Measurements from ENCODE around the gene TSFM.

The TSFM gene

DNA sequence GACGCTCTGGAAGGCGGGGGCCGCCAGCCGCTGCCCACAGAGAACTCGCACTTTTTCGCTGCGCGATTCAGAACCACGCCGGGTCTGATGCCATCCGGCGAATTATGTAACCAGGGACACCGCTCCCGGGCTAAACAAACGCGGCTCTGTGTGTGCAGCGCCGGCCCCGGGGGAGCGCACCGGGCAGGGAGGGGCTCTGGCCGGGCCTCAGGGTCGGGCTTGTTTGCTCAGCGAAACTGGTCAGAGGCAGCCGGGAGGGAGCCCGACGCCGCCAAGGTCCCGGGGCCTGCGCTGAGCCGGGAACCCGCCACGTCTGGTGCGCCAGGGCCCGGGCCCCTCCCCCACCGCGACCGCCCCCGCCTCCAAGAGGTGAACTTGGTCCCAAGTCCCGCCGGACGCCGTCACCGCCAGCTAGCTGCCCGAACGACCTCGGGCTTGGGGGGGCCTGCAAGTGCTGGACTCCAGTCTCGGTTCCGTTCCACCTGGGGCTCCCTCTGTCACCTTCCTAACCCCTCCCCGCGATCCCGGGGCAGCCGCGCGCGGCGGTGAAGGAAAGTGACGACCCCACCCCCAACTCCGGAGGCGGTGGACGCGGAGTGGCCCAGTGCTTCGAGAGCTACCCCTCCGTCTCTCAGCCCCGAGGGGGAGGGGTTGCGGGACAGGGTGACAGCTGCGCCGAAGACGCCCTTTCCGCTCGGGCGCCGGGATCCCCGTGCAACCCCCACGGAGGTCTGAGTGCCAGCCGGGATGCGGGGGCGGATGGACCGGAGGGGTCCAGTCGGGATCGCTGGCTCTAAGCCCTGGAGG, 63.1 kb downstream of the TSFM start (continued):
- TF ChIP-seq, protein P1, sequence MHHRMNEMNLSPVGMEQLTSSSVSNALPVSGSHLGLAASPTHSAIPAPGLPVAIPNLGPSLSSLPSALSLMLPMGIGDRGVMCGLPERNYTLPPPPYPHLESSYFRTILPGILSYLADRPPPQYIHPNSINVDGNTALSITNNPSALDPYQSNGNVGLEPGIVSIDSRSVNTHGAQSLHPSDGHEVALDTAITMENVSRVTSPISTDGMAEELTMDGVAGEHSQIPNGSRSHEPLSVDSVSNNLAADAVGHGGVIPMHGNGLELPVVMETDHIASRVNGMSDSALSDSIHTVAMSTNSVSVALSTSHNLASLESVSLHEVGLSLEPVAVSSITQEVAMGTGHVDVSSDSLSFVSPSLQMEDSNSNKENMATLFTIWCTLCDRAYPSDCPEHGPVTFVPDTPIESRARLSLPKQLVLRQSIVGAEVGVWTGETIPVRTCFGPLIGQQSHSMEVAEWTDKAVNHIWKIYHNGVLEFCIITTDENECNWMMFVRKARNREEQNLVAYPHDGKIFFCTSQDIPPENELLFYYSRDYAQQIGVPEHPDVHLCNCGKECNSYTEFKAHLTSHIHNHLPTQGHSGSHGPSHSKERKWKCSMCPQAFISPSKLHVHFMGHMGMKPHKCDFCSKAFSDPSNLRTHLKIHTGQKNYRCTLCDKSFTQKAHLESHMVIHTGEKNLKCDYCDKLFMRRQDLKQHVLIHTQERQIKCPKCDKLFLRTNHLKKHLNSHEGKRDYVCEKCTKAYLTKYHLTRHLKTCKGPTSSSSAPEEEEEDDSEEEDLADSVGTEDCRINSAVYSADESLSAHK (tag by site-specific recombination; IDR thresholded peaks at IDR 0.05): peak; percentile 65
- TF ChIP-seq KLF7 (tag by site-specific recombination; IDR thresholded peaks at IDR 0.05; ENCODE audit: borderline replicate concordance) (peak; percentile 50; the same call in 1 of the 2 replicates), SP7 (tag by site-specific recombination; IDR thresholded peaks at IDR 0.05) (no peak; the same call in 1 of the 2 replicates), ZNF223 (tag by site-specific recombination; IDR thresholded peaks at IDR 0.05) (no peak), ZNF585B (tag by site-specific recombination; IDR thresholded peaks at IDR 0.05) (no peak), PRDM1 (tag by site-specific recombination; IDR thresholded peaks at IDR 0.05) (no peak), SCRT2 (tag by site-specific recombination; IDR thresholded peaks at IDR 0.05) (no peak), KLF16 (tag by site-specific recombination; IDR thresholded peaks at IDR 0.05) (peak; percentile 70), ZNF292 (tag by site-specific recombination; IDR thresholded peaks at IDR 0.05; ENCODE audit: borderline replicate concordance, low read depth) (no peak), ZFP37 (tag by site-specific recombination; IDR thresholded peaks at IDR 0.05) (peak; percentile 88), SP3 (tag by site-specific recombination; IDR thresholded peaks at IDR 0.05) (peak; percentile 79), FEZF1 (tag by site-specific recombination; IDR thresholded peaks at IDR 0.05) (no peak), ZNF596 (tag by site-specific recombination; IDR thresholded peaks at IDR 0.05) (no peak), ZNF426 (tag by site-specific recombination; IDR thresholded peaks at IDR 0.05) (no peak), ZNF138 (tag by site-specific recombination; IDR thresholded peaks at IDR 0.05; ENCODE audit: borderline replicate concordance) (no peak), ZBTB1 (tag by site-specific recombination; IDR thresholded peaks at IDR 0.05) (no peak), ZNF416 (tag by site-specific recombination; IDR thresholded peaks at IDR 0.05) (no peak), ZNF654 (tag by site-specific recombination; IDR thresholded peaks at IDR 0.05; ENCODE audit: low read depth) (no peak), TCF7L2 (IDR thresholded peaks at IDR 0.05; ENCODE audit: borderline replicate concordance, low read depth, low read length) (no peak), ZNF10 (tag by site-specific recombination; IDR thresholded peaks at IDR 0.05) (no peak), ZNF600 (tag by site-specific recombination; IDR thresholded peaks at IDR 0.05) (peak; percentile 80; the same call in 1 of the 2 replicates), ZNF830 (tag by site-specific recombination; IDR thresholded peaks at IDR 0.05; ENCODE audit: low read depth) (no peak), GLIS2 (tag by site-specific recombination; IDR thresholded peaks at IDR 0.05) (peak; percentile 85), ZNF404 (tag by site-specific recombination; IDR thresholded peaks at IDR 0.05) (no peak), HOXA7 (CRISPR knock-in tag; IDR thresholded peaks at IDR 0.05; ENCODE audit: borderline replicate concordance) (no peak), HOXD13 (CRISPR knock-in tag; IDR thresholded peaks at IDR 0.05; ENCODE audit: borderline replicate concordance) (no peak), ZNF621 (tag by site-specific recombination; IDR thresholded peaks at IDR 0.05) (no peak), ZNF624 (tag by site-specific recombination; IDR thresholded peaks at IDR 0.05) (no peak), ZNF560 (tag by site-specific recombination; IDR thresholded peaks at IDR 0.05; ENCODE audit: borderline replicate concordance) (no peak), ZNF239 (tag by site-specific recombination; IDR thresholded peaks at IDR 0.05) (no peak), ZNF837 (tag by site-specific recombination; IDR thresholded peaks at IDR 0.05) (no peak), MZF1 (tag by site-specific recombination; IDR thresholded peaks at IDR 0.05; ENCODE audit: borderline replicate concordance) (no peak)
- TF ChIP-seq, protein P2, sequence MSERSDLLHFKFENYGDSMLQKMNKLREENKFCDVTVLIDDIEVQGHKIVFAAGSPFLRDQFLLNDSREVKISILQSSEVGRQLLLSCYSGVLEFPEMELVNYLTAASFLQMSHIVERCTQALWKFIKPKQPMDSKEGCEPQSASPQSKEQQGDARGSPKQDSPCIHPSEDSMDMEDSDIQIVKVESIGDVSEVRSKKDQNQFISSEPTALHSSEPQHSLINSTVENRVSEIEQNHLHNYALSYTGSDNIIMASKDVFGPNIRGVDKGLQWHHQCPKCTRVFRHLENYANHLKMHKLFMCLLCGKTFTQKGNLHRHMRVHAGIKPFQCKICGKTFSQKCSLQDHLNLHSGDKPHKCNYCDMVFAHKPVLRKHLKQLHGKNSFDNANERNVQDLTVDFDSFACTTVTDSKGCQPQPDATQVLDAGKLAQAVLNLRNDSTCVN (tag by site-specific recombination; optimal IDR thresholded peaks at IDR 0.05): peak; percentile 95
- TF ChIP-seq, protein P3, sequence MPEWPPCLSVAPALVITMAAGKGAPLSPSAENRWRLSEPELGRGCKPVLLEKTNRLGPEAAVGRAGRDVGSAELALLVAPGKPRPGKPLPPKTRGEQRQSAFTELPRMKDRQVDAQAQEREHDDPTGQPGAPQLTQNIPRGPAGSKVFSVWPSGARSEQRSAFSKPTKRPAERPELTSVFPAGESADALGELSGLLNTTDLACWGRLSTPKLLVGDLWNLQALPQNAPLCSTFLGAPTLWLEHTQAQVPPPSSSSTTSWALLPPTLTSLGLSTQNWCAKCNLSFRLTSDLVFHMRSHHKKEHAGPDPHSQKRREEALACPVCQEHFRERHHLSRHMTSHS (tag by site-specific recombination; IDR thresholded peaks at IDR 0.05): no peak
- TF ChIP-seq, protein P4, sequence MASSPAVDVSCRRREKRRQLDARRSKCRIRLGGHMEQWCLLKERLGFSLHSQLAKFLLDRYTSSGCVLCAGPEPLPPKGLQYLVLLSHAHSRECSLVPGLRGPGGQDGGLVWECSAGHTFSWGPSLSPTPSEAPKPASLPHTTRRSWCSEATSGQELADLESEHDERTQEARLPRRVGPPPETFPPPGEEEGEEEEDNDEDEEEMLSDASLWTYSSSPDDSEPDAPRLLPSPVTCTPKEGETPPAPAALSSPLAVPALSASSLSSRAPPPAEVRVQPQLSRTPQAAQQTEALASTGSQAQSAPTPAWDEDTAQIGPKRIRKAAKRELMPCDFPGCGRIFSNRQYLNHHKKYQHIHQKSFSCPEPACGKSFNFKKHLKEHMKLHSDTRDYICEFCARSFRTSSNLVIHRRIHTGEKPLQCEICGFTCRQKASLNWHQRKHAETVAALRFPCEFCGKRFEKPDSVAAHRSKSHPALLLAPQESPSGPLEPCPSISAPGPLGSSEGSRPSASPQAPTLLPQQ (tag by site-specific recombination; IDR thresholded peaks at IDR 0.05): no peak

Data from HEK293 (cell line).